ENCODE measurements around the gene ARL6IP6. TPM values are rescaled to one million over a fixed set of nuclear protein-coding genes. Genes with fewer than 3 reads are reported as not detected.

The ARL6IP6 gene
- total RNA-seq, 1 donor from 2014 or later: 18.1 TPM

- Histone ChIP-seq H4K20me1 (ENCODE audit: insufficient read depth, low read length) (peaks cover under 1% of the 10 kb centered on the region), H3K4me2 (ENCODE audit: low read length) (no peak overlapping the region), H3K27me3 (ENCODE audit: insufficient read depth, low read length) (no peaks in the 10 kb centered on the region), H3K36me3 (ENCODE audit: insufficient read depth, low read length) (peaks cover 48% of the 10 kb centered on the region), H3K27ac (ENCODE audit: low read depth, low read length) (no peak overlapping the region), H3K4me1 (ENCODE audit: insufficient read depth, low read length) (no peaks in the 10 kb centered on the region), H3K9ac (ENCODE audit: low read length) (no peak overlapping the region), H3K9me3 (ENCODE audit: insufficient read depth, low read depth, low read length) (no peaks in the 10 kb centered on the region), H3K79me2 (ENCODE audit: insufficient read depth, low read length) (no peaks in the 10 kb centered on the region), H2AFZ (ENCODE audit: low read depth, low read length) (no peak overlapping the region), H3K4me3 (ENCODE audit: insufficient read depth, low read depth, low read length) (no peak overlapping the region)
- DNase-seq (ENCODE audit: low read depth): no peak
- H3K36me3 Mint-ChIP-seq (ENCODE audit: low read depth, unreplicated experiment): peaks cover 11% of the 10 kb centered on the region
- no peak overlapping the region for H3K4me3 Mint-ChIP-seq (ENCODE audit: unreplicated experiment)
- TF ChIP-seq EZH2 (IDR thresholded peaks at IDR 0.05; ENCODE audit: insufficient read depth, low read length): no peak
- TF ChIP-seq CTCF (IDR thresholded peaks at IDR 0.05; ENCODE audit: insufficient read depth, low read depth, low read length): no peak
- no peak overlapping the region for H3K27ac Mint-ChIP-seq (ENCODE audit: unreplicated experiment)
- FAIRE-seq: no peak
- no peaks in the 10 kb centered on the region for H3K4me1 Mint-ChIP-seq (ENCODE audit: low read depth, unreplicated experiment)
- no peaks in the 10 kb centered on the region for H3K9me3 Mint-ChIP-seq (ENCODE audit: unreplicated experiment)
- H3K27me3 Mint-ChIP-seq (ENCODE audit: low read depth, unreplicated experiment): no peaks in the 10 kb centered on the region
Measured at GRCh38 chr2:152676461-152676860, 42.0 kb upstream of the ARL6IP6 start.

GRCh38 chr2:152678808-152679207 lies 39.6 kb upstream of the ARL6IP6 start:
- Histone ChIP-seq H3K9me3 (ENCODE audit: insufficient read depth, low read depth, low read length) (no peaks in the 10 kb centered on the region), H3K4me3 (ENCODE audit: insufficient read depth, low read depth, low read length) (no peak overlapping the region), H3K27ac (ENCODE audit: low read depth, low read length) (no peak overlapping the region), H3K4me2 (ENCODE audit: low read length) (no peak overlapping the region), H4K20me1 (ENCODE audit: insufficient read depth, low read length) (peaks cover 9% of the 10 kb centered on the region), H3K27me3 (ENCODE audit: insufficient read depth, low read length) (no peaks in the 10 kb centered on the region), H3K4me1 (ENCODE audit: insufficient read depth, low read length) (no peaks in the 10 kb centered on the region), H3K36me3 (ENCODE audit: insufficient read depth, low read length) (peaks cover 29% of the 10 kb centered on the region), H3K9ac (ENCODE audit: low read length) (no peak overlapping the region), H2AFZ (ENCODE audit: low read depth, low read length) (no peak overlapping the region), H3K79me2 (ENCODE audit: insufficient read depth, low read length) (peaks cover 12% of the 10 kb centered on the region)
- FAIRE-seq: no peak
- DNase-seq (ENCODE audit: low read depth): no peak
- H3K27me3 Mint-ChIP-seq (ENCODE audit: low read depth, unreplicated experiment): no peaks in the 10 kb centered on the region
- no peak overlapping the region for H3K4me3 Mint-ChIP-seq (ENCODE audit: unreplicated experiment)
- H3K9me3 Mint-ChIP-seq (ENCODE audit: unreplicated experiment): no peaks in the 10 kb centered on the region
- peaks cover 13% of the 10 kb centered on the region for H3K36me3 Mint-ChIP-seq (ENCODE audit: low read depth, unreplicated experiment)
- H3K27ac Mint-ChIP-seq (ENCODE audit: unreplicated experiment): no peak overlapping the region
- no peaks in the 10 kb centered on the region for H3K4me1 Mint-ChIP-seq (ENCODE audit: low read depth, unreplicated experiment)
- no peak for TF ChIP-seq CTCF (IDR thresholded peaks at IDR 0.05; ENCODE audit: insufficient read depth, low read depth, low read length)
- TF ChIP-seq EZH2 (IDR thresholded peaks at IDR 0.05; ENCODE audit: insufficient read depth, low read length): no peak

- Histone ChIP-seq H4K20me1 (ENCODE audit: insufficient read depth, low read length) (peaks cover 34% of the 10 kb centered on the region), H3K79me2 (ENCODE audit: insufficient read depth, low read length) (peaks cover 51% of the 10 kb centered on the region)
Measured at GRCh38 chr2:152682663-152683062, 35.8 kb upstream of the ARL6IP6 start.

More at GRCh38 chr2:152682663-152683062, 35.8 kb upstream of the ARL6IP6 start:
- Histone ChIP-seq H2AFZ (ENCODE audit: low read depth, low read length) (no peak overlapping the region), H3K27me3 (ENCODE audit: insufficient read depth, low read length) (no peaks in the 10 kb centered on the region), H3K4me3 (ENCODE audit: insufficient read depth, low read depth, low read length) (no peak overlapping the region), H3K9me3 (ENCODE audit: insufficient read depth, low read depth, low read length) (no peaks in the 10 kb centered on the region), H3K4me1 (ENCODE audit: insufficient read depth, low read length) (no peaks in the 10 kb centered on the region), H3K4me2 (ENCODE audit: low read length) (no peak overlapping the region), H3K9ac (ENCODE audit: low read length) (no peak overlapping the region), H3K27ac (ENCODE audit: low read depth, low read length) (no peak overlapping the region), H3K36me3 (ENCODE audit: insufficient read depth, low read length) (peaks cover 13% of the 10 kb centered on the region)
- H3K36me3 Mint-ChIP-seq (ENCODE audit: low read depth, unreplicated experiment): peaks cover 7% of the 10 kb centered on the region
- TF ChIP-seq EZH2 (IDR thresholded peaks at IDR 0.05; ENCODE audit: insufficient read depth, low read length) (no peak), CTCF (IDR thresholded peaks at IDR 0.05; ENCODE audit: insufficient read depth, low read depth, low read length) (no peak)
- no peak overlapping the region for H3K27ac Mint-ChIP-seq (ENCODE audit: unreplicated experiment)
- H3K4me3 Mint-ChIP-seq (ENCODE audit: unreplicated experiment): no peak overlapping the region
- no peaks in the 10 kb centered on the region for H3K4me1 Mint-ChIP-seq (ENCODE audit: low read depth, unreplicated experiment)
- no peaks in the 10 kb centered on the region for H3K27me3 Mint-ChIP-seq (ENCODE audit: low read depth, unreplicated experiment)
- H3K9me3 Mint-ChIP-seq (ENCODE audit: unreplicated experiment): no peaks in the 10 kb centered on the region
- DNase-seq (ENCODE audit: low read depth) (no peak), FAIRE-seq (no peak)
